Effector CD8-positive, alpha-beta T cell (primary cell): ENCODE results near the gene ESPNL.
"Not testable (repeated sequence)": the region's sequence is repeated elsewhere in the genome, so short reads cannot be mapped to it uniquely, and the experiment has no call there.

Source experiments
- DNase-seq: peaks from one replicate; lab custom pipeline; 2025; lab: John Stamatoyannopoulos, UW

The ESPNL gene

DNA sequence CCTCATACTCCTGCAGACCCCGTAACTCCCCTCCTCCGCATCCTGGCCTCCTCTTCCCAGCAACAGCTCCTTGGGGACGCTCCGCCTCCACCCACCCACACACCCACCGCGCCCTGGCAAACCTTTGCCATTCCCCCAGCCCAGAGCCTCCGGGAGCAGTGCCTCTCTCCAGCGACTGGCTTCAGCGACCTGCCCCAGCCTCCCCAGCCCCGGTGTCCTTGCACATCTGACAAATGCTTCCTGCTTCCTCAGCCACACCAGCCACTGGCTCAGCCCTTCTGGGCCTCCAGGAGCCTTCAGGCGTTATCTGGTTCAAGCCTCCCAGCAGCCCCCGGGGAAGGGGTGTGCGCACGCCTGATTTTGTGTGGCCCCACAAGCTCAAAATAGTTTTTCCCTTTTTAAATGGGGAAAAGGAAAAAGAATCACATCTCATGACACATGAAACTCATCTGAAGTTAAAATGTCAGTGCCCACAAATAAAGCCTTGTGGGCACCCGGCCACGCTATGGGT lies 14.2 kb downstream of the ESPNL start:
- DNase-seq, result no peak

DNA sequence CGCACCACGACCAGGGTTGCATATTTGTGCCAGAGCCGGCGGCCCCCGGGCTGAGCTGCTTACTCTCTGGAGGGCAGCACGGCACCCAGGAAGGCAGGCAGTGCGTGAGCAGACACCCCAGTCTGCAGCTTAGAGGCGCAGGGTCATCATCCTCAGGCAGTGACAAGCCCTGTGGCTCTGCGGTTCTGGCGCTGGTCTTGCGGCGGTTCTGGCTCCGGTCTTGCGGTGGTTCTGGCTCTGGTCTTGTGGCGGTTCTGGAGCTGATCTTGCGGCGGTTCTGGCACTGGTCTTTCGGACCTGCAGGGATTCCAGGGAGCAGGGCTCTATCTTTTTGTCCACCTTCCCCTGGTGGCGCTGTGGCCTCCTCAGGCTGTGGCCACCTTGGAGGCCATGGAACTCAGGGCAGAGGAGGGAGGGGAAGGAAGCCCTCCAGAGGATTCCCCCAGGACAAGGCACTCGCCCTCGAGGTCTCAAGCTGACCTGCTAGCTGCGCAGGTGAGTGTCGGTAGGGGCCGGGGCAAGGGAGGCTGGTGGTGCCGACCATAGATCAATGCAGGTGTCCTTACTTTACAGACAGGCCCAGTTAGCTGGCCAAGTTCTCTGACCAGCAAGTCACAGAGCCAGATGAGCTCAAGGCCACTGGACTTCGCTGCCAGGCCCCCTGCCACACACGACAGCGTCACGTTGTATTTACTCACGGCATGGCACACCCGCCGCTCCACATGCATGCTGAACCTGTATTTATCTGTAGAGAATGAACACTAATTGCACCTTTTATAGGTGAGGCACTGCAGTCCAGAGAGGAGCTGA lies 14.9 kb downstream of the ESPNL start:
- no peak for DNase-seq

DNA sequence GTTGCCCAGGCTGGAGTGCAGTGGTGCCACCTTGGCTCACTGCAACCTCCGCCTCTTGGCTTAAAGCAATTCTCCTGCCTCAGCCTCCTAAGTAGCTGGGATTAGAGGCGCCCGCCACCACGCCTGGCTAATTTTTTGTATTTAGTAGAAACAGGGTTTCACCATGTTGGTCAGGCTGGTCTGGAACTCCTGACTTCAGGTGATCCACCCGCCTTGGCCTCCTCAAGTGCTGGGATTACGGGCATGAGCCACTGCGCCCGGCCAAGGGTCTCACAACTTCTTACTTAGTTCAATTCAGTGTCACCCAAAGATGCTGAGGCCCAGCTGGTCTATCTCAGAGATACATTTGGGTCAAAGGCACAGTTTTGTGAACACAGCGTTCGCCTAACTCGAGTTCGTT lies 15.6 kb downstream of the ESPNL start:
- DNase-seq, result not testable (repeated sequence)

DNA sequence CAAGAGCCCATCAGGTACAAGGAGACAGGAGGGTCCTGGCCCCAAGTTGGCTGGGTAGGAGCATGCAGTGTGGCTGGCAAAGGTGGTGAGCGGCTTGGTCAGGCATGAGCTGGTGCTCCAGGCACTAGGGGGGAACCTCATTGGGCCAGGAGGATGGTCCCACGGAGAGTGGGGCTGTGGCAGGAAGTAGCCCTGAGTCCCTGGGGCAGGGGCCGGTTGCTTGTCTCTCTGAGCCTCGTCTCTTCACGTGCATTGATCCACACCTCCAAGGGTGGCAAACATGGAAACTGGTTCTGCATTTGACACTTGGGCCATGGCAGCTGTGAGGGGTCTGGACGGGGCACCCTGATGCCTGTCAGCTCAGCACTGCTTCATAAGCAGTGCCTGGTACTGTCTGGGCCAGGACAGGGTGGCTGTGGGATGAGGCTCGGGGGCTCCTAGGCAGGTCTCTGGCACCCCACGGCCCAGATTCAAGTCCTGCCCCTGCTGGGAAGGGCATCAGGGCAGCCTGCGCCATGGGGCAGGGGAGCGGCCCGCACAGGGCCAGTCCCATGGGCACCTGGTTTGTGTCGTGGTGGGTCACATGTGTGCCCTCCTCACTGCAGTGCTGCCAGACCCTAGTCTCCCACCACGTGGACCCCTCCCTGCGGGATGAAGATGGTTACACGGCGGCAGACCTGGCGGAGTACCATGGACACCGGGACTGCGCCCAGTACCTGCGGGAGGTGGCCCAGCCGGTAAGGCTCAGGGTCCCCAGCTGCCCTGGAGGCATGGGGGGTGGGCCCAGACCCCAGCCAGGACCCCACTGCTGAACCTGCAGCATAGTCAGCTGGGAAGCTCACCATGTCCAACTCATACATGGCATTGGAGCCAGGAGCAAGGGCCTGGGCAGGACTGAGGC lies 16.4 kb downstream of the ESPNL start:
- DNase-seq, result no peak

DNA sequence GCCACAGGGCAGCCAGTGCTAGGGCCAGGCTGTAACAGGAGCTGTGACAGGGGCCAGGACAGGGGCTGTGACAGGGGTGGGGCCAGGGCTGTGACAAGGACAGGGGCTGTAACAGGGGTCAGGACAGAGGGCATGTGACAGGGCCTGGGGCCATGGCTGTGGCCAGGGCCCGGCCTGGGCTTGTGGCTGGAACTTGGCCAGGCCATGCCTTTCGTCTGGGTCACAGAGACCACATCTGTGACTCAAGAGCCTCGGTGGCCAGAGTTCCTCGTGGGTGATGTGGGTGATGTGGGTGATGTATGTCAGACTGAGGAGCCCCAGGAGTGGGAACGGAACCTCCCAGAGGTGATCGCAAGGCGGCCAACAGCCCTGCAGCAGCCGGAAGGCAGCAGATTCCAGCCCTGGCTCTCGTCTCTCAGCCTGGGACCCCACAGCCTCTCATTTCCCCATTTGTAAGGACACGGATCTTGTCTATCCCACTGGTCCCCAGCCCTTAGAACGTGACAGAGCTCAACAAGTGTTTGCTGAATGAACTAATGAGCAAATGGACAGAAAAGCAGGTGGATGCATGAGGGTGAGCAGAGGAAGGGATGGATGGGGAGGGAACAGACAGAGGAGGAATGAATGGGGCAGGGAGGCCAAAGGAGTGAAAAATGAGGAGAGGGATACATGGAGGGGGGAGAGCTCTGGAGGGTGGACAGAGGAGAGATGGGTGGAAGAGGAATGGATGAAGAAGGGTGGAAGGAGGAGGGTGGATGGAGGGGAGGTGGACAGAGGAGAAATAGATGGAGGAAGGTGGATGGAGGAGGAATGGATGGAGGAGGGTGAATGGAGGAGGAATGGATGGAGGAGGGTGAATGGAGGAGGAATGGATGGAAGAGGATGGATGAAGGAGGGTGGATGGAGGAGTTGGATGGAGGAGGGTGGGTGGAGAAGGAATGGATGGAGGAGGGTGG lies 17.3 kb downstream of the ESPNL start:
- no peak for DNase-seq

DNA sequence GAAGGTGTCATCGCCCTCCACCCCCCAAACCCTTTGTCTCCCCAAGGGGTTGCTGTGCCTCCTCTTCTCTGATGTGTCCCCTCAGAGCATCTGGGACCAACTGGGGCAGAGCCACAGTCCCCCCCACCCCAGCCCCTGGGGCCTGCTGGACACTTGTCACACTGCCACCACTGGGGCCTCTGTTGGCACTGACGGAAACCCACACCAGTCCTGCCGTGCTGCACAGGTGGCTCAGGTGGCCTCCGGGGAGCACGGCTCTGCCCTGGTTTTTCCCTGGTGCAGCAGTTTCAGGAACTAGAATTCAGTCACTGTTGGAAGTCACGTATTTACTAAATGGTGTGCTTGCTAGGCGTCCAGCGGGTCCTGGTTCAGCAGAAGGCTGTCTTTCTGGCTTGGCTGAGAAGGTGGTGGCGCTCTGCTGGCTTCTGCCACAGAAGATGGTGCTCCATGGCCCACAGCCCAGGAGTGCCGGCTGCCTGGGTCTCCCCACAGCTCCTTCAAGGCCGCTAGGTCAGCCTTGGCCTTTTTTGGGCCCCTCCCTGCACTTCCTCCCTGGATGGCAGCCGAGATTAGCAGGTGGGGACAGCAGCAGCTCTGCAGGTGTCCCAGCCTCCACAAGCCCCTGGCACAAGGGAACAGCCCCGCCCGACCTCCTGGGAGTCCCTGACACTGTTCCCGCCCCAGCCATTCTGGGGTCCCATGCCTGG lies 19.8 kb downstream of the ESPNL start:
- DNase-seq, result no peak

DNA sequence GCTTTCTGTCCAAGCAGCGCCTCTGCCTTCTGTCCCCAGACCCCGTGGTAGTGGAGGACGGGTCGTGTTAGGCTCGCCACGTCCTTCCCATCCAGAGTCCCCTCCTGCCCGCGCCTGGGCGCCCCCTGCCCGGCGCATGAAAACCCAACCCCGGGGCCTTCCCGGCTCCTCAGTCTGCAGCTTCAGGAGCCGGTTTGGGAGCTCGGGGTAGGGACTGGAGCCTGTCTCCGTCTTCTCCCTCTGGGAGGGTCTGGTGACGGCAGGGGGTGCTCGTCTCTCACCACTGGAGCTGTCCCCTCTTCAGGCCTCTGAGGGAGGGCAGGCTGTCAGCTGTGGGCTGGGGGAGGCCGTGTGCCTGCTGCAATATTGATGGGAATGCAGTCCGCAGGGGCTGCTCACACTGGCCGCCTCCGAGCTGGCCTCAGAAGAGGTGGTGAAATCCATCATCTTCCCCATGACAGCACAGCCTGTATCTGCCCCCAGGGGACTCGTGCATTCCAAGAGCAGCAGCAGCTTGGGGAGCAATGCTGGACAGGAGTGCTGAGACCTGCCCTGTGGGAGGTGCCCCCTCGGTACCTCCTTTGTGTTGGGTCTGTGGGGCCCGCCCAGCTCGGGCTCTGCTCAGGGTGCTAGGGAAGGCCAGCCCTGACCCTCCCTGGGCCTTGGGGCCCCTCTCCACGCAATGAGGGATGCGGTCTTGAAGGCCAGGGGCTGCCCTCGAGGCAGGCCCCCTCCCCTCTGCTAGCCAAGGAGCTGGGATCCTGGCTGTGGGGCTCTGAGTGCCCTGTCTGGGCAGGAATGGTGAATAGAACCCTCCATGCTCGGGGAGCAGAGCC lies 20.5 kb downstream of the ESPNL start:
- no peak for DNase-seq

DNA sequence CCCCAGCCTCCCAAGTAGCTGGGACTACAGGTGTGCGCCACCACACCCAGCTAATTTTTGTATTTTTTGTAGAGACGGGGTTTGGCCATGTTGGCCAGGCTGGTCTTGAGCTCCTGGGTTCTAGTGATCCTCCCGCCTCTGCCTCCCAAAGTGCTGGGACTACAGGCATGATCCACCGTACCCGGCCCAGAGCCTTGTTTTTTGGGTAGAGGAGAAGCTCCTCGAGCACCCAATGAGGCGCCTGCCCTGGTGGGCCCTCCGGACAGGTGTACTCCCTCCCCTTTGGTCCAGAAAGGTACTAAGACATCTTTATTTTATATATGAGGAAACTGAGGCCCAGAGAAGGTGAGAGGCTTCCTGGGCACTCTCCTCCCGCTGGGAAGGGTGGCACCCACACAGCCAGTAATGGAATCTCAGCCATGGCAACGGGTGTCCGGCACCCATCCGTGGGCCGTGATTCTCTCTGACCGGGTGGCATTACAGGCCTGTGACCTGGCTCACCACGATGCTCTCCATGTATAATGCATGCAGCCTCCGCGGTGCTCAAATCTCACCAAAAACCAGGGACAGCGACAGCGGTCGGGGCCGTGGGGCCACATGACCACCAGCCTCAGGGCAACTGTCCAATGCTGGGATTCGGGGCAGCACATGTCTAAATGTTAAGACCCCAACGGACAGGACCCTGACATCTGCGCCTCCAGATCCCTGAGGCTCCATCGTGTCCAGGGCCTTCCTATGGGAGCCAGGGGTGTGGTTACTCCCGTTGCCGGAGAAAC lies 21.6 kb downstream of the ESPNL start:
- DNase-seq, result no peak

DNA sequence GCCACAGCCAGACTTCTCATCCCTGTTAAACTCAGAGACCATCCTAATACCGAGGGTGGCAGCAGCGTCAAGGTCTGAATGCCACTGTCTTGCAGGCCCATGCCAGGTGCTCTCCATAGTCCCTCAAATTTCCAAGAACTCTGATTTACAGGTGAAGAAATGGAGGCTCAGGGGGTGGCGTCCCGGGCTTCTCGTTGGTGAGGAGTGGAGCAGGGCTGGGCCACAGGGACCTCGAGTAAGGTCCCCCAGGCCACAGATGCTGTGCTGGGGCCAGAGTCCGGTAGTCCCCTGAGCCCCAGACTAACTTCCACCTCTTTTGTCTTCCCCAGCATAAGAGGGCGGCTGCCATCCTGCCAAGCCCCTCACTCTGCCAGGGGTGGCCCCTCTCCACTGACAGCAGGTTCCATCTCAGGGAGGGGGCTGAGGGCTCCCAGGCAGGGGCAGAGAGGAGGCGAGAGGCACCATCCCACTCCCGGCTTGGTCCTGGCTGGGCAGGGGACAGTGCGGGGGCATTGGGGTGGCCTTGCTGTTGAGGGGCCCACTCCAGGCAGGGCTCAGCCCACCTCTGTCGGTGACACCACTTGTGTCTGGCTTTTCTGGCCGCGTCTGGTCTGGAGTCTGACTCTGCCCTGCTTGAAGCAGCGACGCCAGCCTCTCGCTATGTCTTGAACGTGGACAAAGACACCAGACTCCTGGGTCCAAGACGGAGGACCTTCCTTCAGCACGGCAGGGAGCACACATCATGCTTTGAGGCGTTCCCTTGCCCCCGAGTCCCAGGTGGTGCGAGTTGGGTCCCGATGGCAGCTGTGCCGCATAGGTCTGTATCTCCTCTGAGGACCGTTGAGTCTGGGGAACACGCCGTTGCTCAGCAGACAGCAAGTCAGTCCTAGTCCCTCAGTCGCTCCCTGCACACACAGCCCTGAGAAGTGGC lies 22.4 kb downstream of the ESPNL start:
- DNase-seq, result no peak

DNA sequence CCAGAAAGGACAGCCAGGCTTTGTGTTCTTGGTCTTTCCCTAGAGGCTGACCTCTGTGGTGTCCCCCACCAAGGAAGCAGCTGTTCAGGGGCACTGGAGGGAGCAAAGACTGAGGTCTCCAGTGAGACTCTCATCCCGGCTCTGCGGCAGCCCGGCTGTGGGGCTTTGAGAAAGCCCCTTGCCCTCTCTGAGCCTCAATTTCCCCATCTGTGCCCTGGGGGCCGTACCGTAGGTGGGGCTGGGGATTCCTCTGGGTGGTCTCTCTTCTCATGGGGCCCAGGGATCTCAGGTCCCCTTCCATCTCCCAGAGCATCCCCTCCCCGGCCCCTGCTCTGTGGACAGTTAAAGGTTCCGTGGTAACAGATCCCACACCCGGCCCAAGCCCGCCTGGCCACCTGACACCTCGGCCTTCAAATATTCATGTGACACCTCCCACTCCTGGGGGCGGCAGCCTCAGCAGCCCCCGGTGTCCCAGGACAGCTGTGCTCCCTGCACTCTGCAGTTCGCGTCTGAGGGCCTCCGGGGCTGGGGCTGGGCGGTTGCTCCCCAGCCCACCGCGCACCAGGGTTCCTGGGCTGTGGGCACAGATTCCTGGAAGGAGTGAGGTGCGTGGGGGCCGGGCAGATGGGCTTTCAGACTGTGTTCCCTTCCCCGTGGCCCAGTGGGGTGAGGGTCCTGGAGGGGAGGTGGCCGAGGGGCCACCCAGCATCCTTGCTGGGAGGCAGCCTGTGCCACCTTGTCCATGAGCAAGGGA lies 23.3 kb downstream of the ESPNL start:
- DNase-seq, result no peak

DNA sequence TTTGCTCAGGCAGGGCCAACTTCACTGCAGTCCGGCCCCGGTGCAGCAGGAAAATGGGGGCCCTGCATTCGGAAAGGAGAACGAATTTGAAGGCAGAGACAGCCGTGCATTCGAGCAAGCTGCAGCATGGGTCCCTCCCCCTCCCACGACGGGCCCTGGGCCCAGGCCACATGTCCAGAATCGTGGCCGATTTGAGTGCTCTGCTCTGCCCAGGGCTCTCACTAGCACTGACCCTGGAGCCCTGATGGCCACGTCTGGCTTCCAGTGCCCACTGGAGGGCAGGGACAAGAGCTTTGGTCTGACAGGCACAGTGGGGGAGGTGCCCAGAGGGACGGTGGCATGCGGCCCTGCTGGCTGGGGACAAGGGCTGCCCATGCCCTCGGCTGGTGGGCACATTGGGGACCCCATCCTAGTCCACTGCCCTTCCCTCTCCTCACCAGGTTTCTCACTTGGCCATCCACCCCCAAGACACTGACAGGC lies 23.9 kb downstream of the ESPNL start:
- no peak for DNase-seq

DNA sequence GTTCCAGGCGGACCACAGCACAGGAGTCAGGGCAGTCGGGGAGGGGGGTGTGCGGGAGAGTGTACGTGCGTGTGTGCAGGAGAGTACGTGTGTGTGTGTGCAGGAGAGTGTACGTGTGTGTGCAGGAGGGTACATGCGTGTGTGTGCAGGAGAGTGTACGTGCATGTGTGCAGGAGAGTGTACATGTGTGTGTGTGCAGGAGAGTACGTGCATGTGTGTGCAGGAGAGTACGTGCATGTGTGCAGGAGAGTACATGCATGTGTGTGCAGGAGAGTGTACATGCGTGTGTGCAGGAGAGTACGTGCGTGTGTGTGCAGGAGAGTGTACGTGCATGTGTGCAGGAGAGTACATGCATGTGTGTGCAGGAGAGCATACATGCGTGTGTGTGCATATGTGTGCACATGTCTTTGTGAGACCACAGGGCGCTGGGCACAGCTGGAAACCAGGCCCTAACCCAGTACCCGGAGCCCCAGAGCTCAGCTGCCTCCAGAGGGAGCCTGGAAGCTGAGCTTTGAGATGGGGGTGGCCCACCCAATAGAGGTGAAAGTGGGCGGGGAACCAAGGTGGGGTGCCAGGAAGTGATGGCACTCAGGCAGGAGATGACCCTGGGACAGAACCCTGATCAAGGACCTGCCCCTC lies 24.5 kb downstream of the ESPNL start:
- DNase-seq, result no peak

DNA sequence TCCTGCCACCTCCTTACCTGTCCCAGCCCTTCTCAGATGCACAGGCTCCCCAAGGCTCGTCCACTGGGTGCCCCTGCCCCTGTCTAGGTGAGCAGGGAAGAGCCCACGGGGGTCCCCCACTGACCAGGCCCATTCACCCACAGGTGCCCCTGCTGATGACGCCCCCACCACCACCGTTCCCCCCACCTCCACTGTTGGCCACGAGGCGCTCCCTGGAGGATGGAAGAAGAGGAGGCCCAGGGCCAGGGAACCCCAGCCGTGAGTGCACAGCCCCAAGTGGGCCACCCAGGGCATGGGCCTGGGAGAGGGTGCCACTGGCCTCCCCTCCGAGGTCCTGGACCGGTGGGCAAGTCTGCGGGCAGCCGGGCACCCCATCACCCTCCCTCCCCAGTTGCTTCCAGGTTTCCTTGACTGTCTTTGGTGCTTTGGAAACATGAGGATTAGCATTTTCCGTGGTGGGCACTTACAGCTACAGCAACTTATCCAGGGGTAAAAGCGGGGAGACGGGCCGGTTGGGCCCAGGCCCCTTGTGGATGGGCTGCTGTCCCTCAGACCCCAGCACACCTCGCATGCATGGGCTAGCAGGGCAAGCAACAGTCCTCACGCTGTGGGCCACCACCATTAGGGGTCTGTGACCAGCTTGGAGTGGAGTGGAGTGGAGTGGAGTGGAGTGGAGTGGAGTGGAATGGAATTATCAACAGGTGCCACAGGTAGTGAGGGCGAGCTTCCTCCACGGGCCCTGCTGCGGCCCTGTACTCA lies 25.2 kb downstream of the ESPNL start:
- no peak for DNase-seq

DNA sequence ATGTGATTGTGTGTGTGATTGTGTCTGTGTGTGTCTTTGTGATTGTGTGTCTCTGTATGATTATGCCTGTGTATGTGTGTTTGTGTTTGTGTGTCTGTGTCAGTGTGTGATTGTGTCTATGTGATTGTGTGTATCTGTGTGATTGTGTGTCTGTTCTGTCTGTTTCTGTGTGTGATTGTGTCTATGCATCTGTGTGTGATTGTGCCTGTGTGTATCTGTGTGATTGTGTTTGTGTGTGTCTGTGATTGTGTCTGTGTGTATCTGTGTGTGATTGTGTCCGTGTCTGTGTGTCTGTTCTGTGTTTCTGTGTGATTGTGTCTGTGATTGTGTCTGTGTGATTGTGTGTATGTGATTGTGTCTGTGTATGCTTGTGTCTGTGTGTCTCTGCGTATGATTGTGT lies 26.2 kb downstream of the ESPNL start:
- DNase-seq, result no peak

DNA sequence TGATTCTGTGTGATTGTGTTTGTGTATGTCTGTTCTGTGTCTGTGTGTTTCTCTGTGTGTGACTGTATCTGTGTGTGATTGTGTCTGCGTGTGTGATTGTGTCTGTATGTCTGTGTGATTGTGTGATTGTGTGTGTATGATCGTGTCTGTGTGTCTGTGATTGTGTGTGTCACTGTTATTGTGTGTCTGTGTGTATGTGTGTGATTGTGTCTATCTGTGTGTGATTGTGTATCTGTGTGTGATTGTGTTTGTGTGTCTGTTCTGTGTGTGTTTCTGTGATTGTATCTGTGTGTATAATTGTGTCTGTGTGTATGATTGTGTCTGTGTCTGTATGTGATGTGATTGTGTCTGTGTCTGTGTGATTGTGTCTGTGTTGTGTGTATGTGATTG lies 26.6 kb downstream of the ESPNL start:
- no peak for DNase-seq
